Suprapubic skin (tissue), 3 donors: ENCODE results near the gene PIGK.

Experiments used
- POLR2A ChIP-seq, 2 donors: fragments of 450-650 bp; IDR thresholded peaks; one replicate each; pipeline ENCODE4 v1.6.1; 2017; ENCODE audit warnings: antibody characterized with exemption in 2 of 2, mild to moderate bottlenecking in 2 of 2, moderate library complexity in 2 of 2
- TF ChIP-seq, protein P1 (sequence below), 2 donors: fragments of 200-600 bp in 1 of 2; fragments of 450-650 bp in 1 of 2; sonication (generic) in 1 of 2; IDR thresholded peaks; one replicate each; pipeline ENCODE4 v1.5.1; 2016 to 2019; ENCODE audit warnings: antibody characterized with exemption in 2 of 2, mild to moderate bottlenecking in 1 of 2, moderate library complexity in 1 of 2

DNA sequence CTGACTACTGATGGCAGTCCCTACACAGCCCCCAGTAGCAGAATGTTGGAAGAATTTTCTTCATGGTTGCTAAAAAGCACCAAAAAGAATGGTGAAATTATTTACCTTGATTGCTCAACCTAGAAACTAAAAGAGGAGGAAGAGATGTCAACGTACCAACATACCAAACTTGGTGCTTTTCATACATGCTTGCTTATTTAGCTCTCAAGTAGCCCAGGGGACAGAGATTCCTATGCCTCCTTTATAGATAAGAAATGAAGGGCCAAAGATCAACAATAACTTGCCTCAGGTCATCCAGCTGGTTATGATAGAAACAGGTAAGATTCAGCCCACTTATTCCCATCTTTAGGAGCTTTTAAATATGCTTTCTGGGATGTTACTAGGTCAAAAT, 170.6 kb downstream of the PIGK start:
- TF ChIP-seq, protein P1, sequence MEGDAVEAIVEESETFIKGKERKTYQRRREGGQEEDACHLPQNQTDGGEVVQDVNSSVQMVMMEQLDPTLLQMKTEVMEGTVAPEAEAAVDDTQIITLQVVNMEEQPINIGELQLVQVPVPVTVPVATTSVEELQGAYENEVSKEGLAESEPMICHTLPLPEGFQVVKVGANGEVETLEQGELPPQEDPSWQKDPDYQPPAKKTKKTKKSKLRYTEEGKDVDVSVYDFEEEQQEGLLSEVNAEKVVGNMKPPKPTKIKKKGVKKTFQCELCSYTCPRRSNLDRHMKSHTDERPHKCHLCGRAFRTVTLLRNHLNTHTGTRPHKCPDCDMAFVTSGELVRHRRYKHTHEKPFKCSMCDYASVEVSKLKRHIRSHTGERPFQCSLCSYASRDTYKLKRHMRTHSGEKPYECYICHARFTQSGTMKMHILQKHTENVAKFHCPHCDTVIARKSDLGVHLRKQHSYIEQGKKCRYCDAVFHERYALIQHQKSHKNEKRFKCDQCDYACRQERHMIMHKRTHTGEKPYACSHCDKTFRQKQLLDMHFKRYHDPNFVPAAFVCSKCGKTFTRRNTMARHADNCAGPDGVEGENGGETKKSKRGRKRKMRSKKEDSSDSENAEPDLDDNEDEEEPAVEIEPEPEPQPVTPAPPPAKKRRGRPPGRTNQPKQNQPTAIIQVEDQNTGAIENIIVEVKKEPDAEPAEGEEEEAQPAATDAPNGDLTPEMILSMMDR (IDR thresholded peaks at IDR 0.05) = no peak
- no peak for TF ChIP-seq POLR2A (IDR thresholded peaks at IDR 0.05)
